K562 (cell line): ENCODE results near the gene CD93. TPM values are rescaled to one million over a fixed set of nuclear protein-coding genes. Genes with fewer than 3 reads are reported as not detected.
A peak's percentile ranks its signal among the peaks of the same experiment; 100 is the strongest.

Experiments used
- ATAC-seq: fragments of 200-7000 bp; cut with Tn5 transposase; 3 replicates; pipeline ENCODE4 v1.9.1; 2020; ENCODE audit warnings: moderate library complexity
- BruUV-seq: library from RNA; stranded (reverse); fragments of 400-500 nt; replicated peaks from 2 replicates; lab custom pipeline; 2021; lab: Mats Ljungman, UMichigan
- CTCF ChIA-PET: fragments of 300-600 bp; formaldehyde crosslinking; extraction: SDS; loops from one replicate; lab custom pipeline; 2021; ENCODE audit warnings: low intra/inter-chr PET ratio; lab: Yijun Ruan, JAX
- POLR2A ChIA-PET: fragments of 300-600, 350-650 bp; sonication (Branson Sonifier 250); formaldehyde crosslinking; extraction: SDS; loops from one replicate; lab custom pipeline; 2021; ENCODE audit warnings: antibody characterized with exemption, inconsistent platforms; lab: Yijun Ruan, JAX
- DNase-seq, 4 experiments: peaks; one replicate each; pipeline versions ENCODE4 v3.0.0 to v3.0.0-alpha.2; 2011 to 2018; ENCODE audit warnings: low spot score in 3 of 4, mixed read lengths in 3 of 4; ENCODE audit errors: extremely low read depth in 1 of 4
- FAIRE-seq: peaks from 2 replicates; lab custom pipeline; 2011; peaks lifted over from hg19 to GRCh38; lab: Jason Lieb, UNC
- H2AFZ ChIP-seq: 2 replicates; pipeline ENCODE4 v1.6.0; 2011; ENCODE audit warnings: low read depth, low read length, control low read depth, inconsistent platforms
- H3K27ac ChIP-seq: fragments of 200-600 bp; 3 replicates; pipeline ENCODE4 v1.8.0; 2011; ENCODE audit warnings: low read depth, mild to moderate bottlenecking, control low read depth, inconsistent platforms, low read length, moderate library complexity, mixed read lengths; ENCODE audit errors: extremely low read depth
- H3K27me3 ChIP-seq, 2 experiments: fragments of 300-600 bp in 1 of 2; 2 replicates in 1 of 2; 3 replicates in 1 of 2; pipeline versions ENCODE4 v1.6.0 to v1.8.0; 2011; ENCODE audit warnings: inconsistent platforms in 2 of 2, low read length in 2 of 2, mild to moderate bottlenecking in 1 of 2, mixed read lengths in 1 of 2, moderate library complexity in 1 of 2; ENCODE audit not compliant: control insufficient read depth in 2 of 2, insufficient read depth in 2 of 2
- H3K36me3 ChIP-seq: fragments of 300-600 bp; 3 replicates; pipeline ENCODE4 v1.8.0; 2011; ENCODE audit warnings: mild to moderate bottlenecking, low read length, inconsistent platforms; ENCODE audit not compliant: control insufficient read depth, insufficient read depth
- H3K4me1 ChIP-seq, 2 experiments: fragments of 200-600 bp in 1 of 2; replicated peaks in 1 of 2; 2 replicates in 1 of 2; 3 replicates in 1 of 2; pipeline versions ENCODE4 v1.5.1 to v1.8.0; 2011; ENCODE audit warnings: inconsistent platforms in 2 of 2, low read length in 2 of 2, mild to moderate bottlenecking in 1 of 2, mixed read lengths in 1 of 2, moderate library complexity in 1 of 2; ENCODE audit not compliant: control insufficient read depth in 2 of 2, insufficient read depth in 2 of 2
- H3K4me2 ChIP-seq: 2 replicates; pipeline ENCODE4 v1.6.1; 2011; ENCODE audit warnings: low read length, control low read depth, inconsistent platforms, mixed read lengths; ENCODE audit not compliant: insufficient read depth
- H3K4me3 ChIP-seq: fragments of 200-600 bp; sonication (generic), shearing (Covaris generic); 2 replicates; pipeline ENCODE4 v1.5.1; 2016; ENCODE audit warnings: control low read depth, inconsistent platforms
- H3K79me2 ChIP-seq: fragments of 200-600 bp; 3 replicates; pipeline ENCODE4 v1.8.0; 2011; ENCODE audit warnings: low read length, inconsistent platforms; ENCODE audit not compliant: control insufficient read depth, insufficient read depth
- H3K9ac ChIP-seq, 2 experiments: 2 replicates each; pipeline versions ENCODE4 v1.6.0 to v1.6.1; 2011; ENCODE audit warnings: low read depth in 2 of 2, low read length in 2 of 2, control low read depth in 1 of 2, inconsistent platforms in 1 of 2, mild to moderate bottlenecking in 1 of 2, mixed read lengths in 1 of 2; ENCODE audit not compliant: insufficient read depth in 1 of 2
- H3K9me1 ChIP-seq: one replicate; pipeline ENCODE4 v1.6.0; 2011; ENCODE audit warnings: inconsistent platforms, mild to moderate bottlenecking, low read length, moderate library complexity; ENCODE audit not compliant: control insufficient read depth, insufficient read depth
- H3K9me3 ChIP-seq: replicated peaks from 2 replicates; pipeline ENCODE4 v1.5.1; 2011; ENCODE audit warnings: low read depth, low read length, inconsistent platforms; ENCODE audit not compliant: control insufficient read depth, insufficient read depth
- H4K20me1 ChIP-seq: replicated peaks from 2 replicates; pipeline ENCODE4 v1.6.1; 2011; ENCODE audit warnings: low read length, inconsistent platforms, mixed read lengths; ENCODE audit not compliant: control insufficient read depth, insufficient read depth
- BACH1 ChIP-seq: fragments of 200-800 bp; sonication (Bioruptor generic); IDR thresholded peaks from 2 replicates; pipeline ENCODE4 v1.6.1; 2016; ENCODE audit warnings: missing genetic modification characterization, missing compliant biosample characterization
- CREB1 ChIP-seq, 2 experiments: sonication (generic) in 1 of 2; formaldehyde crosslinking in 1 of 2; IDR thresholded peaks; 2 replicates each; pipeline versions ENCODE4 v1.6.1 to v1.8.0; 2012 to 2022; ENCODE audit warnings: inconsistent platforms in 1 of 2, mild to moderate bottlenecking in 1 of 2, missing genetic modification reagents in 1 of 2, moderate library complexity in 1 of 2
- CTCFL ChIP-seq: IDR thresholded peaks from 2 replicates; pipeline ENCODE4 v1.6.1; 2011; ENCODE audit warnings: borderline replicate concordance, low read depth, mild to moderate bottlenecking, moderate library complexity, low read length; ENCODE audit not compliant: insufficient read depth, poor library complexity, severe bottlenecking
- DPF2 ChIP-seq: fragments of 450-650 bp; IDR thresholded peaks from 2 replicates; pipeline ENCODE4 v1.6.1; 2016
- KAT2B ChIP-seq: IDR thresholded peaks from one replicate; pipeline ENCODE4 v1.6.1; 2012; ENCODE audit warnings: low read depth, mild to moderate bottlenecking, control low read depth, inconsistent platforms, low read length, moderate library complexity
- KHSRP ChIP-seq: fragments of 450-650 bp; IDR thresholded peaks from 2 replicates; pipeline ENCODE4 v1.6.1; 2017
- MYNN ChIP-seq, 2 experiments: sonication (generic); formaldehyde crosslinking in 1 of 2; IDR thresholded peaks; 2 replicates each; pipeline versions ENCODE4 v1.5.0 to v1.6.1; 2016 to 2020; ENCODE audit warnings: antibody characterized with exemption in 1 of 2, missing genetic modification reagents in 1 of 2
- NBN ChIP-seq: fragments of 450-650 bp; IDR thresholded peaks from 2 replicates; pipeline ENCODE4 v1.6.1; 2016; ENCODE audit warnings: low read depth, mild to moderate bottlenecking
- NRF1 ChIP-seq, 2 experiments: fragments of 450-650 bp; IDR thresholded peaks in 1 of 2; conservative IDR thresholded peaks in 1 of 2; 2 replicates each; pipeline ENCODE4 v1.6.1; 2014; ENCODE audit warnings: mild to moderate bottlenecking in 2 of 2
- PTTG1 ChIP-seq: fragments of 450-650 bp; IDR thresholded peaks from 2 replicates; pipeline ENCODE4 v1.6.1; 2016; ENCODE audit warnings: low read depth, mild to moderate bottlenecking, missing genetic modification characterization, missing compliant biosample characterization
- SRSF1 ChIP-seq: fragments of 200-400 bp; formaldehyde crosslinking; IDR thresholded peaks from 2 replicates; pipeline ENCODE4 v1.6.1; 2017; ENCODE audit warnings: mild to moderate bottlenecking, low read depth, low read length, moderate library complexity
- ZBTB9 ChIP-seq: fragments of 450-650 bp; formaldehyde crosslinking; IDR thresholded peaks from 2 replicates; pipeline ENCODE4 v1.4.0; 2020; ENCODE audit warnings: mild to moderate bottlenecking, moderate library complexity
- ZNF212 ChIP-seq: fragments of 450-650 bp; formaldehyde crosslinking; IDR thresholded peaks from 2 replicates; pipeline ENCODE4 v1.4.0; 2020; ENCODE audit warnings: mild to moderate bottlenecking
- ZNF239 ChIP-seq: fragments of 250-450 bp; sonication (Bioruptor Pico); IDR thresholded peaks from 2 replicates; pipeline ENCODE4 v1.4.0; 2020; ENCODE audit warnings: mild to moderate bottlenecking
- ZNF408 ChIP-seq: fragments of 250-450 bp; sonication (Bioruptor Pico); IDR thresholded peaks from 2 replicates; pipeline ENCODE4 v1.4.0; 2020; ENCODE audit warnings: low read depth, mild to moderate bottlenecking, moderate library complexity
- WGBS: fragments of 100-300 bp; shearing (Covaris generic); methylation state at CpG from one replicate; pipeline ENCODE4 v1.1.6; 2016; ENCODE audit warnings: low coverage, mixed read lengths; ENCODE audit not compliant: insufficient coverage; ENCODE audit errors: missing lambda C conversion rate; 5-methylcytosine and 5-hydroxymethylcytosine counted together
- in situ Hi-C: fragments of 300-500 bp; cut with MboI; formaldehyde crosslinking; loops from 4 replicates; pipeline ENCODE4 v1.15.0; 2018; ENCODE audit warnings: inconsistent platforms, mixed read lengths
- intact Hi-C: fragments of 100-400 bp; cut with micrococcal nuclease; formaldehyde crosslinking; loops from 2 replicates; pipeline ENCODE4 v1.14.2; 2022
- polyA plus RNA-seq, 8 experiments: library from polyadenylated mRNA; depleted of rRNA in 4 of 8; stranded (reverse) in 5 of 8; unstranded in 3 of 8; fragments of >200 nt; fragmentation: Nextera tagmentation in 2 of 8; fragmentation: Illumina TruSeq in 1 of 8; extraction: Ambion mirVana in 2 of 8; extraction: Trizol in 1 of 8; gene quantifications; 2 replicates each; pipeline versions ENCODE4 v1.2.1 to v1.2.3, GENCODE V29; 2011 to 2014; ENCODE audit warnings: inconsistent platforms in 1 of 8, missing spikeins in 1 of 8
- total RNA-seq, 7 experiments: library from RNA; depleted of rRNA in 6 of 7; stranded (reverse); fragments of >200 nt in 6 of 7; fragmentation: Illumina TruSeq in 2 of 7; extraction: Trizol in 2 of 7; gene quantifications; 2 replicates each; pipeline versions ENCODE4 v1.2.1 to v1.2.3, GENCODE V29; 2011 to 2021; ENCODE audit warnings: low replicate concordance in 1 of 7

Gene CD93
- total and polyA plus RNA-seq, 9 of the 15 experiments (the other 6 are each of a cell fraction or from before 2014, with no cell fraction given) = 0.03 to 0.20 (median 0.05) TPM

DNA sequence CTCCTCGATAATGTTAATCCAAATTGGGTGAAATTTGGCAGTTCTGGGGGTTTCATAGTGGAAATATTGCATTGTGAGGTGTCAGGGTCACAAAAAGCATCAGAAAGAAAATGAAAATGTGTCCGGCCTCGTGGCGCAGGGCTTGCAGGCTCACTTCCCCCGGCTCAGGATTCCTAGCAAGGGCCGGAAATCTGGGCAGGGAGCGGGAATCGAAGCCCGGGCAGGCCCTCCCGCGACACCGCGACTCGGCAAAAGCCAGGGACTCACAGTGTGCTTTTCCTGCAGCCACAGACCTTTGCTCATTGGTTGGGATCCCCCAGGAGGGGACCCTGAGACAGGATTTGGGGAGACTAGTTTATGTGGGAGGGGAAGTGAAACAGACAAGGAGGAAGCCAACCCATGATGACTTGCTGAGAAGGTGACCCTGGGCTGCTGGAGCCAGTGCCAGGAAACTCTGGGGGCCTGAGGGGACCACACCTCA is 847 bp upstream of the CD93 start:
- Histone ChIP-seq H4K20me1 (no peaks in the 10 kb centered on the region), H3K9me3 (no peaks in the 10 kb centered on the region), H3K27ac (no peak overlapping the region; the same call in 2 of the 3 replicates), H3K4me1 (peaks cover 35 to 60% of the 10 kb centered on the region in 2 experiments; a peak in 4 of 5 replicates), H3K27me3 (no peaks in the 10 kb centered on the region), H3K4me3 (no peak overlapping the region), H3K4me2 (peak overlapping the region; percentile 36; the same call in 1 of the 2 replicates), H3K9ac (peak overlapping the region; percentile 3 to 60; a peak in 3 of 4 replicates), H3K36me3 (no peaks in the 10 kb centered on the region), H3K9me1 (no peaks in the 10 kb centered on the region), H2AFZ (peak overlapping the region; percentile 72), H3K79me2 (no peaks in the 10 kb centered on the region)
- intact Hi-C loops (no loop called here), in situ Hi-C loops (no loop called here)
- BruUV-seq = no TSS peak
- WGBS = 0% methylated on average over 1 of the region's 14 CpGs
- no peak for DNase-seq
- CTCF ChIA-PET = no interaction called here
- POLR2A ChIA-PET = interaction anchor here (1.0 to 1.3 kb wide), 3 partner anchors 21 to 50 kb away, joined by 3 to 6 read pairs (median 3); no protein-coding TSS in a partner anchor
- FAIRE-seq = no peak
- ATAC-seq = no peak
- TF ChIP-seq ZNF239 (CRISPR knock-in tag) = no peak
- no peak for TF ChIP-seq MYNN (IDR thresholded peaks at IDR 0.05)
- no peak for TF ChIP-seq MYNN (CRISPR knock-in tag; IDR thresholded peaks at IDR 0.05)
- TF ChIP-seq CTCFL = no peak
- TF ChIP-seq ZNF212 = no peak
- TF ChIP-seq NRF1 (conservative IDR thresholded peaks at IDR 0.05 in 1 of 2, IDR thresholded peaks at IDR 0.05 in 1 of 2) = no peak
- no peak for TF ChIP-seq ZNF408 (CRISPR knock-in tag)
- no peak for TF ChIP-seq NBN
- TF ChIP-seq KAT2B = no peak
- no peak for TF ChIP-seq ZBTB9
- no peak for TF ChIP-seq KHSRP
- no peak for TF ChIP-seq DPF2
- no peak for TF ChIP-seq PTTG1
- no peak for TF ChIP-seq CREB1 (IDR thresholded peaks at IDR 0.05)
- no peak for TF ChIP-seq CREB1 (CRISPR knock-in tag; IDR thresholded peaks at IDR 0.05)
- no peak for TF ChIP-seq BACH1 (tag)
- no peak for TF ChIP-seq SRSF1
